NCI-H526 (cell line): ENCODE measurements around the gene MAN2B2.
A peak's percentile ranks its signal among the peaks of the same experiment; 100 is the strongest.

Experiments used
- DNase-seq, 2 experiments: peaks; one replicate each; lab custom pipeline; 2025; lab: John Stamatoyannopoulos, UW

The MAN2B2 gene

GRCh38 chr4:6574747-6575502 is at the start of gene MAN2B2:
TSS of gene MAN2B2 (plus strand) at chr4:6575189. CDS start at chr4:6575211, 22 bp downstream.
- peak; percentile 58 to 93 for DNase-seq

- DNase-seq: no peak
Measured at GRCh38 chr4:6525474-6525873, 49.5 kb upstream of the MAN2B2 start.

GRCh38 chr4:6526156-6526555 is 48.8 kb upstream of the MAN2B2 start:
- peak; percentile 24 to 32 for DNase-seq

GRCh38 chr4:6526671-6527091 is 48.3 kb upstream of the MAN2B2 start:
- DNase-seq: peak; percentile 87 to 92

GRCh38 chr4:6527259-6527658 is 47.7 kb upstream of the MAN2B2 start:
- DNase-seq: no peak

- no peak for DNase-seq
Measured at GRCh38 chr4:6527683-6528595, 47.0 kb upstream of the MAN2B2 start.

GRCh38 chr4:6529021-6529420 is 46.0 kb upstream of the MAN2B2 start:
- DNase-seq: no peak

- DNase-seq: no peak
Measured at GRCh38 chr4:6530301-6530700, 44.7 kb upstream of the MAN2B2 start.

GRCh38 chr4:6530964-6531363 is 44.0 kb upstream of the MAN2B2 start:
- no peak for DNase-seq

GRCh38 chr4:6532102-6532501 is 42.9 kb upstream of the MAN2B2 start:
- no peak for DNase-seq

- DNase-seq: no peak
Measured at GRCh38 chr4:6532658-6533057, 42.3 kb upstream of the MAN2B2 start.

GRCh38 chr4:6534050-6534449 is 40.9 kb upstream of the MAN2B2 start:
- no peak for DNase-seq

- DNase-seq: no peak
Measured at GRCh38 chr4:6534618-6535328, 40.2 kb upstream of the MAN2B2 start.

GRCh38 chr4:6535329-6535692 is 39.7 kb upstream of the MAN2B2 start:
- DNase-seq: no peak

- DNase-seq: no peak
Measured at GRCh38 chr4:6535706-6536105, 39.3 kb upstream of the MAN2B2 start.

- no peak for DNase-seq
Measured at GRCh38 chr4:6538111-6538510, 36.9 kb upstream of the MAN2B2 start.

- DNase-seq: peak; percentile 33 to 77
Measured at GRCh38 chr4:6538575-6538974, 36.4 kb upstream of the MAN2B2 start.

GRCh38 chr4:6539009-6539764 is 35.8 kb upstream of the MAN2B2 start:
- DNase-seq: peak; percentile 59 to 77

- no peak for DNase-seq
Measured at GRCh38 chr4:6540879-6541278, 34.1 kb upstream of the MAN2B2 start.

GRCh38 chr4:6541789-6542188 is 33.2 kb upstream of the MAN2B2 start:
- no peak for DNase-seq

- DNase-seq: peak; percentile 29 to 78
Measured at GRCh38 chr4:6542951-6543350, 32.0 kb upstream of the MAN2B2 start.

- no peak for DNase-seq
Measured at GRCh38 chr4:6546091-6546490, 28.9 kb upstream of the MAN2B2 start.
